Stimulated activated naive CD8-positive, alpha-beta T cell treated with anti-CD3 and anti-CD28 coated beads, Interleukin-15, amount 100 ng/mL, for 72 hours (primary cell): ENCODE data around the gene TRMT1.

ENCODE experiments used
- ATAC-seq: fragments of 150-1000 bp; cut with Tn5 transposase; 2 replicates; pipeline ENCODE4 v1.10.0; 2021; ENCODE audit warnings: mild to moderate bottlenecking, moderate library complexity
- DNase-seq, 2 donors: peaks; one replicate each; pipeline ENCODE4 v3.0.0; 2021 to 2022
- H3K27ac Mint-ChIP-seq, 2 donors: one replicate each; pipeline ENCODE4 v1.8.0; 2022; ENCODE audit warnings: mild to moderate bottlenecking in 2 of 2, mixed read lengths in 2 of 2, moderate library complexity in 2 of 2
- H3K27me3 Mint-ChIP-seq: one replicate; pipeline ENCODE4 v1.8.0; 2022; ENCODE audit warnings: mixed read lengths
- H3K4me1 Mint-ChIP-seq: one replicate; pipeline ENCODE4 v1.8.0; 2022; ENCODE audit warnings: mild to moderate bottlenecking, mixed read lengths
- H3K4me3 Mint-ChIP-seq, 2 donors: one replicate each; pipeline ENCODE4 v1.8.0; 2022; ENCODE audit warnings: mild to moderate bottlenecking in 2 of 2, mixed read lengths in 2 of 2, moderate library complexity in 1 of 2
- H3K9me3 Mint-ChIP-seq, 2 donors: one replicate each; pipeline ENCODE4 v1.8.0; 2022; ENCODE audit warnings: mixed read lengths in 2 of 2

TRMT1 gene

GRCh38 chr19:13102416-13102665, 14.2 kb downstream of the TRMT1 start:
- no peak for DNase-seq
- no peak overlapping the region for H3K27ac Mint-ChIP-seq
- no peak for ATAC-seq
- peaks cover 0 to 6% of the 10 kb centered on the region in 2 donors for H3K9me3 Mint-ChIP-seq
- H3K4me3 Mint-ChIP-seq: peak overlapping the region; percentile 48 to 82
- H3K27me3 Mint-ChIP-seq: peaks cover 21% of the 10 kb centered on the region
- peaks cover 65% of the 10 kb centered on the region for H3K4me1 Mint-ChIP-seq

GRCh38 chr19:13101590-13102415, 14.7 kb downstream of the TRMT1 start:
- H3K27me3 Mint-ChIP-seq: peaks cover 27% of the 10 kb centered on the region
- DNase-seq (no peak), ATAC-seq (no peak)
- H3K4me1 Mint-ChIP-seq: peaks cover 70% of the 10 kb centered on the region
- peaks cover 0 to 6% of the 10 kb centered on the region in 2 donors for H3K9me3 Mint-ChIP-seq
- H3K4me3 Mint-ChIP-seq: peak overlapping the region; percentile 48 to 82
- H3K27ac Mint-ChIP-seq: no peak overlapping the region

- H3K4me1 Mint-ChIP-seq: peaks cover 77% of the 10 kb centered on the region
- H3K4me3 Mint-ChIP-seq: no peak overlapping the region
- DNase-seq: no peak
- H3K27ac Mint-ChIP-seq: no peak overlapping the region
- H3K27me3 Mint-ChIP-seq: peaks cover 34% of the 10 kb centered on the region
- no peak for ATAC-seq
- H3K9me3 Mint-ChIP-seq: peaks cover 0 to 6% of the 10 kb centered on the region in 2 donors
Measured at GRCh38 chr19:13100841-13101589, 15.5 kb downstream of the TRMT1 start.

GRCh38 chr19:13100031-13100588, 16.4 kb downstream of the TRMT1 start:
- ATAC-seq (peak; percentile 88), DNase-seq (peak; percentile 82 to 90)
- H3K4me1 Mint-ChIP-seq: peaks cover 84% of the 10 kb centered on the region
- peaks cover 0 to 6% of the 10 kb centered on the region in 2 donors for H3K9me3 Mint-ChIP-seq
- H3K4me3 Mint-ChIP-seq: peak overlapping the region; percentile 78 to 79
- H3K27me3 Mint-ChIP-seq: peaks cover 44% of the 10 kb centered on the region
- peak overlapping the region; percentile 43 to 87 for H3K27ac Mint-ChIP-seq

GRCh38 chr19:13099073-13099999, 17.2 kb downstream of the TRMT1 start:
- Mint-ChIP-seq H3K27me3 (peaks cover 51% of the 10 kb centered on the region), H3K4me1 (peaks cover 87% of the 10 kb centered on the region), H3K9me3 (peaks cover 0 to 6% of the 10 kb centered on the region in 2 donors), H3K27ac (peak overlapping the region; percentile 43 to 87), H3K4me3 (peak overlapping the region; percentile 79 to 83)
- DNase-seq (peak; percentile 68 to 81), ATAC-seq (peak; percentile 65)

GRCh38 chr19:13098277-13099072, 18.1 kb downstream of the TRMT1 start:
- DNase-seq (no peak), ATAC-seq (no peak)
- Mint-ChIP-seq H3K27me3 (peaks cover 57% of the 10 kb centered on the region), H3K27ac (peak overlapping the region in 1 of 2 donors; percentile 40), H3K4me1 (peaks cover 88% of the 10 kb centered on the region), H3K4me3 (peak overlapping the region; percentile 79 to 83), H3K9me3 (peaks cover 0 to 6% of the 10 kb centered on the region in 2 donors)

GRCh38 chr19:13097463-13098258, 18.9 kb downstream of the TRMT1 start:
- H3K4me3 Mint-ChIP-seq: peak overlapping the region; percentile 64 to 83
- DNase-seq (peak in 1 of 2 donors; percentile 34), ATAC-seq (no peak)
- peaks cover 0 to 6% of the 10 kb centered on the region in 2 donors for H3K9me3 Mint-ChIP-seq
- no peak overlapping the region for H3K27ac Mint-ChIP-seq
- H3K27me3 Mint-ChIP-seq: peaks cover 57% of the 10 kb centered on the region
- H3K4me1 Mint-ChIP-seq: peaks cover 82% of the 10 kb centered on the region

GRCh38 chr19:13097033-13097462, 19.5 kb downstream of the TRMT1 start:
- ATAC-seq (no peak), DNase-seq (no peak)
- Mint-ChIP-seq H3K9me3 (peaks cover 0 to 6% of the 10 kb centered on the region in 2 donors), H3K4me1 (peaks cover 77% of the 10 kb centered on the region), H3K27ac (peak overlapping the region in 1 of 2 donors; percentile 54), H3K27me3 (peaks cover 57% of the 10 kb centered on the region), H3K4me3 (peak overlapping the region; percentile 58 to 59)

GRCh38 chr19:13095934-13096927, 20.3 kb downstream of the TRMT1 start:
- Mint-ChIP-seq H3K27me3 (peaks cover 57% of the 10 kb centered on the region), H3K4me3 (peak overlapping the region; percentile 38 to 54), H3K27ac (peak overlapping the region in 1 of 2 donors; percentile 49), H3K9me3 (peaks cover 0 to 6% of the 10 kb centered on the region in 2 donors), H3K4me1 (peaks cover 69% of the 10 kb centered on the region)
- DNase-seq: no peak
- no peak for ATAC-seq

- DNase-seq: no peak
Measured at GRCh38 chr19:13095393-13095784, 21.2 kb downstream of the TRMT1 start.

GRCh38 chr19:13094771-13095392, 21.7 kb downstream of the TRMT1 start:
- DNase-seq (no peak), ATAC-seq (no peak)
- peaks cover 55% of the 10 kb centered on the region for H3K4me1 Mint-ChIP-seq
- H3K27ac Mint-ChIP-seq: no peak overlapping the region
- peaks cover 0 to 1% of the 10 kb centered on the region in 2 donors for H3K9me3 Mint-ChIP-seq
- H3K27me3 Mint-ChIP-seq: peaks cover 57% of the 10 kb centered on the region
- H3K4me3 Mint-ChIP-seq: peak overlapping the region in 1 of 2 donors; percentile 52

More at GRCh38 chr19:13095393-13095784, 21.2 kb downstream of the TRMT1 start:
- peaks cover 0 to 6% of the 10 kb centered on the region in 2 donors for H3K9me3 Mint-ChIP-seq
- no peak overlapping the region for H3K27ac Mint-ChIP-seq
- H3K4me1 Mint-ChIP-seq: peaks cover 60% of the 10 kb centered on the region
- H3K27me3 Mint-ChIP-seq: peaks cover 57% of the 10 kb centered on the region
- peak overlapping the region in 1 of 2 donors; percentile 54 for H3K4me3 Mint-ChIP-seq
- no peak for ATAC-seq

- DNase-seq (no peak), ATAC-seq (no peak)
- H3K9me3 Mint-ChIP-seq: no peaks in the 10 kb centered on the region
- peaks cover 53% of the 10 kb centered on the region for H3K27me3 Mint-ChIP-seq
- peaks cover 47% of the 10 kb centered on the region for H3K4me1 Mint-ChIP-seq
- no peak overlapping the region for H3K27ac Mint-ChIP-seq
- H3K4me3 Mint-ChIP-seq: no peak overlapping the region
Measured at GRCh38 chr19:13094106-13094504, 22.4 kb downstream of the TRMT1 start.
